CD4-positive, alpha-beta T cell treated with Interleukin-6 for 4 hours (primary cell): ENCODE results near the gene OMD.
"Not testable (repeated sequence)": the region's sequence is repeated elsewhere in the genome, so short reads cannot be mapped to it uniquely, and the experiment has no call there.

Source experiments
- DNase-seq: peaks from one replicate; pipeline ENCODE4 v3.0.0-alpha.2; 2020; ENCODE audit warnings: mixed read lengths

The OMD gene

GRCh38 chr9:92424340-92424739, at the start of gene OMD:
OMD (minus strand) TSS chr9:92424471; CDS start chr9:92417558, 6,913 bp downstream.
- no peak for DNase-seq

GRCh38 chr9:92468206-92468605, 43.9 kb upstream of the OMD start:
- no peak for DNase-seq

GRCh38 chr9:92467511-92467910, 43.2 kb upstream of the OMD start:
- DNase-seq: no peak

GRCh38 chr9:92467041-92467440, 42.8 kb upstream of the OMD start:
- no peak for DNase-seq

- DNase-seq: no peak
Measured at GRCh38 chr9:92463984-92464383, 39.7 kb upstream of the OMD start.

GRCh38 chr9:92463387-92463786, 39.1 kb upstream of the OMD start:
- no peak for DNase-seq

GRCh38 chr9:92457576-92457975, 33.3 kb upstream of the OMD start:
- no peak for DNase-seq

- no peak for DNase-seq
Measured at GRCh38 chr9:92455217-92455616, 30.9 kb upstream of the OMD start.

GRCh38 chr9:92446536-92446935, 22.3 kb upstream of the OMD start:
- no peak for DNase-seq

GRCh38 chr9:92444841-92445240, 20.6 kb upstream of the OMD start:
- DNase-seq: no peak

- DNase-seq: no peak
Measured at GRCh38 chr9:92440751-92441046, 16.4 kb upstream of the OMD start.

- DNase-seq: no peak
Measured at GRCh38 chr9:92439921-92440750, 15.9 kb upstream of the OMD start.

- DNase-seq: no peak
Measured at GRCh38 chr9:92438900-92439526, 14.7 kb upstream of the OMD start.

GRCh38 chr9:92435263-92435662, 11.0 kb upstream of the OMD start:
- no peak for DNase-seq

- DNase-seq: no peak
Measured at GRCh38 chr9:92432972-92433548, 8.8 kb upstream of the OMD start.

- no peak for DNase-seq
Measured at GRCh38 chr9:92432350-92432749, 8.1 kb upstream of the OMD start.

- no peak for DNase-seq
Measured at GRCh38 chr9:92429836-92430235, 5.6 kb upstream of the OMD start.

- DNase-seq: no peak
Measured at GRCh38 chr9:92426501-92427145, 2.4 kb upstream of the OMD start.

GRCh38 chr9:92425474-92425873, 1.2 kb upstream of the OMD start:
- no peak for DNase-seq

GRCh38 chr9:92423612-92424011, 659 bp downstream of the OMD start:
- DNase-seq: no peak

- DNase-seq: no peak
Measured at GRCh38 chr9:92422611-92423338, 1.5 kb downstream of the OMD start.

- DNase-seq: no peak
Measured at GRCh38 chr9:92414566-92414965, 9.7 kb downstream of the OMD start.

GRCh38 chr9:92411157-92411556, 13.1 kb downstream of the OMD start:
- not testable (repeated sequence) for DNase-seq
